NB4 (cell line): ENCODE measurements around the gene EGLN2.
"Not testable (repeated sequence)": the region's sequence is repeated elsewhere in the genome, so short reads cannot be mapped to it uniquely, and the experiment has no call there.

Experiments
- CTCF ChIP-seq: IDR thresholded peaks from one replicate; pipeline ENCODE4 v1.5.1; 2012; ENCODE audit warnings: low read depth, low read length
- MAX ChIP-seq: IDR thresholded peaks from 2 replicates; pipeline ENCODE4 v1.6.1; 2011; ENCODE audit warnings: low read depth, low read length
- MYC ChIP-seq: IDR thresholded peaks from 2 replicates; pipeline ENCODE4 v1.6.1; 2011; ENCODE audit warnings: low read depth, low read length
- POLR2A ChIP-seq: IDR thresholded peaks from 2 replicates; pipeline ENCODE4 v1.6.1; 2011; ENCODE audit warnings: mild to moderate bottlenecking; ENCODE audit not compliant: insufficient read length; ENCODE audit errors: extremely low read depth

GRCh38 chr19:40825460-40826095, 26.6 kb downstream of the EGLN2 start:
- not testable (repeated sequence) for TF ChIP-seq CTCF, POLR2A, MAX, MYC
